GM21526 (cell line): ENCODE measurements around the gene C1orf146.
"Not testable (repeated sequence)": the region's sequence is repeated elsewhere in the genome, so short reads cannot be mapped to it uniquely, and the experiment has no call there.

ENCODE experiments used
- ATAC-seq: cut with Tn5 transposase; IDR thresholded peaks from one replicate; pipeline ENCODE4 v1.9.1; 2021; ENCODE audit warnings: moderate library complexity; ENCODE audit not compliant: unreplicated experiment, low FRiP score

The C1orf146 gene

DNA sequence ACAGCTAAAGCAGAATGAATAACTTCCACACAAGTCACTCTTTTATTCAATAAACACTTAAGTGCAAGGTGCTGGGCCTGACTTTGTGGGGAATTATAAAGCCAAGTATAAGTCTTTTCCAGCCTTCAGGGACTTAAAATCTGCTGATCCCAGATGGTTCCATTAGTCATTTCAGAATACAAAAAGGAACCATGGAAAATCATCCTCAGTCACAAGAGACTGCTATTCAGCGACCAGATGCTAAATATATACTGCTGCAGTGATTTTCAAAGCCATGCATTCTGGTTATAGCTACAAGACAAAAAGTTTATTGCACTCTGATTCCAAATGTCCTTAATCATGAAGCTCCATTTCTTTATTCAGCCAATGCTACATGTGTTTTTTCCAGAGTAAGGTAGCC is 55.3 kb downstream of the C1orf146 start:
- ATAC-seq = no peak

DNA sequence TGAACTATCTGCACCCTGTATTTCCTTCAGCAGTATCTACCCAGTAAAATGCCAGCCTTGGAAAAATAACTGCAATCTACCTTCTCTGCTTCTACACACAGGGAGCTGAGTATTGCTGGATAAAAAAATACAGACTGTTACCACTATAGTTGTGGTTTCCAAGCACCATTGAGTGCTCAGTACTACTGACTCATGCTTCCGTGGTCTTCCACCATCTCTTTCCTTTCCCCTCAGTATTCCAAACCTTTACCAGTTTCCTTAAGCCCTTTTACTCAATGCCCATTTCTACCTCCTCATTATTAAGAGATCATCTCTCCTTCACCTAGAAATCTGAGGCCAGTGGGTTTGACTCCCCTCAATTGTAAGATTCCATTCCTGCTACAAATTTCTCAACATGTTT is 57.2 kb downstream of the C1orf146 start:
- ATAC-seq = no peak

DNA sequence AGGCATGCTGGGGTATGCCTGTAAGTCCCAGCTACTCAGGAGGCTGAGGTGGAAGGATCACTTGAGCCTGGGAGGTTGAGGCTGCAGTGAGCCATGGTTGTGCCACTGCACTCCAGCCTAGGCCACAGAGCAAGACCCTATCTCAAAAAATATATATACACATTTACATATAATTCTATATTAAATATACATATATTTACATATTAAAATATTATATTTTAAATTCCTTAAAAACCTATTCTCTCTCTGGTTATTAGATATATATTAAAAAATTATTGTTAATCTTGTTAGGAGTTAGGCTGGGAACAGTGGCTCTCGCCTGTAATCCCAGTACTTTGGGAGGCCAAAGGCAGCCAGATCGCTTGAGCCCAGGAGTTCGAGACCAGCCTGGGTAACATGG is 58.4 kb downstream of the C1orf146 start:
- ATAC-seq = no peak

DNA sequence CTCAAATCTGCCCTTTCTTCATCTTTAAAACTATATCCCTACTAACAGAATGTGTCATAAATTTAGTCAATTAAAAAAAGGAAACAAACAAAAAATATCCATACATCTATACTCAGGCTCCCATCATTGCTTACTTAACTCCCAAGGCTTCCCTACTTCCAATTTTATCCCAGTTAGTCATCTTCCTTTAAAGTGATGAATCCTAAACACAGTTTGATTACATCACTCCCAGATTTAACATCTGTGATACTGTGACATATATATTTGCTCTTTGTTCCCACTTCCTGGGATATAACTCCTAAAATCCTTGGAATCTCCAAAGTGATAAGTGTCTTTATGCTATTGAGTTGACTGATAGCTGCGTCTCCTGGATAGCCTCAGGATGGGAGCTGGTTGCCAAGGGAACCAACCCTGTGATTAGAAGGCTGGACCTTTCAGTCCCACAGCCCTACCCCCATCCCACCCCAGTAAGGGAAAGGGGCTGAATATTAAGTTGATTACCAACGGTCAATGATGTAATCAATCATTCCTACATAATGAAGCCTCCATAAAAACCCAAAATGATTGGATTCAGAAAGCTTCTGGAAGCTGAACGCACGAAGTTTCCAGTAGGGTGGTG is 59.5 kb downstream of the C1orf146 start:
- ATAC-seq = no peak

- not testable (repeated sequence) for ATAC-seq
Observed at GRCh38 chr1:92279781-92280180, 62.1 kb downstream of the C1orf146 start.

DNA sequence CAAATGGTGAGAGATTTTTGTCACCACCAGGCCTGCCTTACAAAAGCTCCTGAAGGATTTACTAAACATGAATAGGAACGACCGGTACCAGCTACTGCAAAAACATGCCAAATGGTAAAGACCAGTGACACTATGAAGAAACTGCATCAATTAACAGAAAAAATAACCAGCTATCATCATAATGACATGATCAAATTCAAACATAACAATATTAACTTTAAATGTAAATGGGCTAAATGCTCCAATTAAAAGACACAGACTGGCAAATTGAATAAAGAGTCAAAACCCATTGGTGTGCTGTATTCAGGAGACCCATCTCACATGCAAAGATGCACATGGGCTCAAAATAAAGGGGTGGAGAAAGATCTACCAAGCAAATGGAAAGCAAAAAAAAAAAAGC is 63.7 kb downstream of the C1orf146 start:
- ATAC-seq = not testable (repeated sequence)

DNA sequence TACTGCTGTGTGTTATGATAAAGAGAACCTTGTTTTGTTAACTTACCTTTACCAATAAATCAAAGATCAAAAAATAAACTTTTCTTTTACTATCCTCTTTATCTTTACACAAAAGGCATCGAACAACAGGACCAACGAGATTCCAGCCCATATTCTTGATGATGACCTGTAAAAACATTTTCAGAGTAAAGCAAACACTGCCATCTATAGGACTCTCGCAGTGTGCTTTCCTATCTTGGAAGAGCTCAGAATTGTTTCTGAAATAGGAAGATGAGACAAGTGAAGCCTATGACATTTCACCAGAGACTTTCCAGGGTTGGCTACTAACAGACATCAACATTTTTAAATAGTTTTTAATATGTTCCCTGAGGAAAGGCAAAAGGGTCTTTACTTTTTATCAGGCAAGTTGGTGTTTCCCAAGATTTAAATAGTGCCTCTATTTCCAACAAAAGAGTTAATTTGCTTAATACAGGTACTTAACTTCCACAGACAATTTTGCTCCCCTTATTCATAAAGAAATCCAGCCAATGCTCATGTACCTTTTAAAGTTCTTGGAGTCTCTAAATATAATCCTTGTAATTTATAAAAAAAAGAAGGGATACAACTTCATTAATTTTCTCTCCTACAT is 73.8 kb downstream of the C1orf146 start:
- ATAC-seq = no peak
